ENCODE measurements around the gene RAF1.
"Not testable (repeated sequence)": the region's sequence is repeated elsewhere in the genome, so short reads cannot be mapped to it uniquely, and the experiment has no call there.

Gene RAF1

GRCh38 chr3:12689997-12690711 lies 26.2 kb upstream of the RAF1 start:
- Mint-ChIP-seq H3K9me3 (no peaks in the 10 kb centered on the region), H3K27ac (no peak overlapping the region), H3K27me3 (ENCODE audit: low read depth) (peaks cover 5% of the 10 kb centered on the region), H3K36me3 (ENCODE audit: low read depth) (no peaks in the 10 kb centered on the region), H3K4me1 (ENCODE audit: low read depth) (no peaks in the 10 kb centered on the region), H3K4me3 (no peak overlapping the region)

- H3K9me3 Mint-ChIP-seq: no peaks in the 10 kb centered on the region
- no peaks in the 10 kb centered on the region for H3K4me1 Mint-ChIP-seq (ENCODE audit: low read depth)
- no peak overlapping the region for H3K4me3 Mint-ChIP-seq
- no peak overlapping the region for H3K27ac Mint-ChIP-seq
- no peaks in the 10 kb centered on the region for H3K36me3 Mint-ChIP-seq (ENCODE audit: low read depth)
- H3K27me3 Mint-ChIP-seq (ENCODE audit: low read depth): peaks cover 5% of the 10 kb centered on the region
These were observed 24.0 kb upstream of the RAF1 start for GRCh38 chr3:12687948-12688347.

DNA sequence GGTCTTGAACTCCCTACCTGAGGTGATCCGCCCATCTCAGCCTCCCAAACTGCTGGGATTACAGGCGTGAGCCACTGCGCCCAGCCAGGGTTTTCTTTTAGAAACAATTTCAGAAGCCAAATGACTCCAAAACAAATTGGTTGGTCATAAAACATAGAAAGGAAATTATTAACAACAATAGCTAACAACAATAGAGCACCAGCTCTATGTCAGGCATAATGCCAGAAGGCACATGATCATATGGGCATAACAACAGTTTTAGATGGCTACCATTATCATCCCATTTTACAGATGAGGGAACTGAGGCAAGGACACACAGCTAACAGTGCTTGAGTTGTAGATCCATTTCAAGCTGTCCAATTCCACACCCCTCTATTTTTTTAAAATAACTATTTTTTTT lies 22.2 kb upstream of the RAF1 start:
- Mint-ChIP-seq H3K9me3 (no peaks in the 10 kb centered on the region), H3K4me1 (ENCODE audit: low read depth) (peaks cover 5% of the 10 kb centered on the region), H3K4me3 (no peak overlapping the region), H3K36me3 (ENCODE audit: low read depth) (no peaks in the 10 kb centered on the region), H3K27ac (no peak overlapping the region), H3K27me3 (ENCODE audit: low read depth) (peaks cover 5% of the 10 kb centered on the region)

- H3K4me1 Mint-ChIP-seq (ENCODE audit: low read depth): peaks cover 5% of the 10 kb centered on the region
- H3K9me3 Mint-ChIP-seq: no peaks in the 10 kb centered on the region
- H3K36me3 Mint-ChIP-seq (ENCODE audit: low read depth): no peaks in the 10 kb centered on the region
- no peaks in the 10 kb centered on the region for H3K27me3 Mint-ChIP-seq (ENCODE audit: low read depth)
- no peak overlapping the region for H3K27ac Mint-ChIP-seq
- no peak overlapping the region for H3K4me3 Mint-ChIP-seq
These were observed 18.1 kb upstream of the RAF1 start for GRCh38 chr3:12681943-12682390.

- Mint-ChIP-seq H3K27ac (no peak overlapping the region), H3K36me3 (ENCODE audit: low read depth) (no peaks in the 10 kb centered on the region), H3K27me3 (ENCODE audit: low read depth) (no peaks in the 10 kb centered on the region), H3K4me1 (ENCODE audit: low read depth) (peaks cover 5% of the 10 kb centered on the region), H3K9me3 (no peaks in the 10 kb centered on the region), H3K4me3 (no peak overlapping the region)
These were observed 17.4 kb upstream of the RAF1 start for GRCh38 chr3:12681089-12681942.

DNA sequence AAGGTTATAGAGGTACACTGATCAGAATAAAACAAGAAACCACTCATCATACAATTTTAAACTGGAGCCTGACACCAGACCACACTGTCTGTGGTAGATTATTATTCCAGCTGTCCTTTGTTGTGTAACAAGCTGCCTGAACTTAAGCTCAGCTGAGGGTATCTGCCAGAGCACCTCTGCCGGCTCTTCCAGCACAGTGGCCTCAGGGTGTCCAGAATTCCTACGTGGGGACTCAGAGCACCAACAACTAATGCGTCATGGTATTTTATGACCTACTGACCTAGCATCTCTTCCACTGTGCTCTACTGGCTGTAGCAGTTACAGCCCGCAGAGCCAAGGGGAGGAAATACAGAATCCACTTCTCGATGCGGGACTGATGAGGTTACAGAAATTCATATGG lies 15.6 kb upstream of the RAF1 start:
- Mint-ChIP-seq H3K9me3 (no peaks in the 10 kb centered on the region), H3K4me3 (no peak overlapping the region), H3K36me3 (ENCODE audit: low read depth) (no peaks in the 10 kb centered on the region), H3K27ac (no peak overlapping the region), H3K4me1 (ENCODE audit: low read depth) (peaks cover 5% of the 10 kb centered on the region), H3K27me3 (ENCODE audit: low read depth) (no peaks in the 10 kb centered on the region)

DNA sequence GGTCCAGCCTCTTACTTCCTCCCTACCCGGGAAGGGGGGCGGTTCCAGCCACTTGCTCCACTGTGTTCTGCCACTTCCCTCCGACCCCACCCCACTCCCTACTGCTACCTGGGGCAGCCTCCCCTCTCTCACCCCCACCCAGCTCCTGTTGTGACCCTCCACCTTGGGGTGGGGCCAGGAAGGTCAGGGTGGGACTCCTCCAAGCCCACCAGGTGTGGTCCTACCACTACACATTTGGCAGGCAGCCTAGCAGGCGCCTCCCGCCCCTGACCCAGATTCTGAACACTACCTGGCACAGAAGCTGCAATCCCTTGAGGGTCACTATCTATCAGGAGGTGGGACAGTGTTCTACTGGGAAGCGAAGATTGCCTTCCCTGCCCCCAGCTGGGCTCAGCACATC lies 13.7 kb upstream of the RAF1 start:
- no peaks in the 10 kb centered on the region for H3K9me3 Mint-ChIP-seq

DNA sequence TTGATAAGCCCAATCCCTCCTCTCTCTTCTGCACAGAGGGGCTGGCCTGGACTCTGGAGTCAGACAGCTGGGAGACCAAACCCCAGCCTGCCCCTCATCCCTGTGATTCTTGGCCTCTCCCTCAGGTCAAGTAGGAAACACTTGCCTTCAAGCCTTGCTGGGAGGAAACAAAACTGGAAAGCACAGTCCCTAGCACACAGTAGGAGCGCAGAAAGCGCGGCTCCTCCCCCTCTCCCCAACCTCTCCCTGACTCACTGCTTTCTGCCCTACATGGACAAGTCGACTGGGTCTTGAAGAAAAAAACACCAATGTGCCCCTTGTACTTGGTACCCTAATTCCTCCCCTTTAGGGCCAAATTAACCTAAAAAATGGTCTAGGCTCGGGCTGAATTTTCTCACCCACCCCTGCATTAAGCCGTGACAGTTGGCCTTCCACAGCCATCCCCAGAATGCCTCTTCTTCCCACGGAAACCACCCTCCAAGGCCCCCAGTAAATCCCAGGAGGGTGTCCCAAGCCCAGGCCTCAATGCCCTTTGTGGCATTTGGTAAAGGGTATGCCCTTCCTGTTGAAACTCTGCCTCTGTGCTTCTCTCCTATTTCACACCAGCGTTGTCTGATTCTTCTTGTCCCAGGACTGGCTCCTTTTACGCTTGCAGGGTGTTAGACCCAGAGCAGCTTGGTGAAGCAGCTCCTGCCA lies 11.3 kb upstream of the RAF1 start:
- no peaks in the 10 kb centered on the region for H3K36me3 Mint-ChIP-seq (ENCODE audit: low read depth)
- no peaks in the 10 kb centered on the region for H3K27me3 Mint-ChIP-seq (ENCODE audit: low read depth)
- no peak overlapping the region for H3K4me3 Mint-ChIP-seq
- no peak overlapping the region for H3K27ac Mint-ChIP-seq
- no peaks in the 10 kb centered on the region for H3K4me1 Mint-ChIP-seq (ENCODE audit: low read depth)
- no peaks in the 10 kb centered on the region for H3K9me3 Mint-ChIP-seq

More for the DNA sequence above, 13.7 kb upstream of the RAF1 start:
- Mint-ChIP-seq H3K36me3 (ENCODE audit: low read depth) (no peaks in the 10 kb centered on the region), H3K27me3 (ENCODE audit: low read depth) (no peaks in the 10 kb centered on the region), H3K4me1 (ENCODE audit: low read depth) (peaks cover 5% of the 10 kb centered on the region), H3K27ac (no peak overlapping the region), H3K4me3 (no peak overlapping the region)

- H3K27ac Mint-ChIP-seq; H3K27me3 Mint-ChIP-seq (ENCODE audit: low read depth); H3K4me3 Mint-ChIP-seq; H3K36me3 Mint-ChIP-seq (ENCODE audit: low read depth); H3K9me3 Mint-ChIP-seq; H3K4me1 Mint-ChIP-seq (ENCODE audit: low read depth): not testable (repeated sequence)
These were observed 10.2 kb upstream of the RAF1 start for GRCh38 chr3:12673956-12674736.

DNA sequence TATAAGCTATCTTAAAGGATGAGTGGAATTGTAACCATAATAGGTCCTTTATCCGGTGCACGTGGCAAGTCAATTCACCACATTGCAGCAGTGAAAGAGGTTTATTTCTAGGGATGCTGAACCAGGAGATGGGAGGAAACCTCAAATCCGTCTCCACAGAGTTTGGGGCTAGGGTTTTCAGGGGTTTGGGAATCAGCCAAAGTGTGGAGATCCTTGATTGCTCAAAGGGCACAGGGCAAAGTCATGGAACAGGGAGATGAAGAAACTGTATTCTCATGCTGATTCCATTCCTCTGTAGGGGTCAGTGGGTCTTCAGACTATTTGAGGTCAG lies 7.2 kb upstream of the RAF1 start:
- Mint-ChIP-seq H3K9me3 (no peaks in the 10 kb centered on the region), H3K4me3 (no peak overlapping the region), H3K27me3 (ENCODE audit: low read depth) (no peaks in the 10 kb centered on the region), H3K27ac (no peak overlapping the region), H3K36me3 (ENCODE audit: low read depth) (no peaks in the 10 kb centered on the region), H3K4me1 (ENCODE audit: low read depth) (no peaks in the 10 kb centered on the region)

DNA sequence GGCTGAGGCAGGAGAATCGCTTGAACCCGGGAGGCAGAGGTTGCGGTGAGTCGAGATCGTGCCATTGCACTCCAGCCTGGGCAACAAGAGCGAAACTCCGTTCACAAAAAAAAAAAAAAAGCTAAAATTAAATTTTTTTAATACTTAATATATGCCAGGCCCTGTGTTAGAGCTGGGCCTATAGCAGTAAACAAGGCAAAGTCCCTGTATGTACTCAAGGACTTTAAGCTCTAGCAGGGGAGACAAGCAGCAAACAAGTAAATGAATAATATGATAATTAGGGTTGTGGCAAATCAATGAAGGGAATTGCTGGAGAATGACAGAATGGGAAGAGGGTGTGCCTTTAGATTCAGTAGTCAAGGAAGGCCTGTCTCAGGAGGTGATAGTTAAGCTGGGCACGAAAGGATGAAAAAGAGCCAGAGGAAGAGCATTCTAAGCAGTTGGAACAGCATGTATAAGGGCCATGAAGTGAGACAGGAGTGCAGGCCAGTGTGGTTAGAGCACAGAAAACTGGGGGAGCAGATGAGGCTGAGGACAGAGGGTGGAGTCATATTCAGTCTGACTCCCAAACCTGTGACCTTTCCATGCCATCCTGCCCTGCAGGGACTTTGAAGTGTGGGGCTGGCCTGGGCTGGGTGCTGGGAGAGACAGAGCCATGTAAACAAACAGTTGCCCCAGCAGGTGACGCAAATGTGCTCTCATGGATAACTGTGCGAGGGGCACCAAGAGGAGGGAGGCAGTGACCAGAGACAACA lies 6.6 kb upstream of the RAF1 start:
- no peak overlapping the region for H3K27ac Mint-ChIP-seq
- no peak overlapping the region for H3K4me3 Mint-ChIP-seq
- no peaks in the 10 kb centered on the region for H3K4me1 Mint-ChIP-seq (ENCODE audit: low read depth)
- H3K36me3 Mint-ChIP-seq (ENCODE audit: low read depth): no peaks in the 10 kb centered on the region
- H3K9me3 Mint-ChIP-seq: no peaks in the 10 kb centered on the region
- no peaks in the 10 kb centered on the region for H3K27me3 Mint-ChIP-seq (ENCODE audit: low read depth)

GRCh38 chr3:12663401-12663935 lies 449 bp downstream of the RAF1 start:
- no peaks in the 10 kb centered on the region for H3K9me3 Mint-ChIP-seq

GRCh38 chr3:12662593-12663400 lies 1.1 kb downstream of the RAF1 start:
- H3K27me3 Mint-ChIP-seq (ENCODE audit: low read depth): no peaks in the 10 kb centered on the region
- H3K36me3 Mint-ChIP-seq (ENCODE audit: low read depth): peaks cover 7% of the 10 kb centered on the region
- H3K27ac Mint-ChIP-seq: peak overlapping the region; percentile 84
- H3K9me3 Mint-ChIP-seq: no peaks in the 10 kb centered on the region
- peaks cover 20% of the 10 kb centered on the region for H3K4me1 Mint-ChIP-seq (ENCODE audit: low read depth)
- H3K4me3 Mint-ChIP-seq: peak overlapping the region; percentile 94

More at GRCh38 chr3:12663401-12663935, 449 bp downstream of the RAF1 start:
- H3K27ac Mint-ChIP-seq: peak overlapping the region; percentile 100
- H3K36me3 Mint-ChIP-seq (ENCODE audit: low read depth): peaks cover 7% of the 10 kb centered on the region
- H3K4me1 Mint-ChIP-seq (ENCODE audit: low read depth): peaks cover 20% of the 10 kb centered on the region
- peak overlapping the region; percentile 94 for H3K4me3 Mint-ChIP-seq
- H3K27me3 Mint-ChIP-seq (ENCODE audit: low read depth): no peaks in the 10 kb centered on the region

All from T-helper 1 cell treated with Interleukin-12 subunit alpha and Interleukin-12 subunit beta and Interleukin-4 antibody, amounts not matched to agents 30 μg/mL and 1 μg/mL, for 36 hours (primary cell).